ENCODE measurements around the gene SUCLA2.

GRCh38 chr13:48040896-48041295 is 39.8 kb upstream of the SUCLA2 start:
- TF ChIP-seq POLR2AphosphoS5 (IDR thresholded peaks at IDR 0.05; ENCODE audit: low read depth, low read length) (no peak), REST (IDR thresholded peaks at IDR 0.05; ENCODE audit: insufficient read depth in 1 of 2, low read depth in 2 of 2, low read length in 2 of 2) (no peak)
